ENCODE measurements around the gene PDS5B. TPM values are rescaled to one million over a fixed set of nuclear protein-coding genes. Genes with fewer than 3 reads are reported as not detected.

PDS5B gene
- polyA plus RNA-seq, 4 donors, result 6.5 to 26.5 (median 7.8) TPM

- no peak for FAIRE-seq
- H3K4me1 ChIP-seq (ENCODE audit: control insufficient read depth in 3 of 3, insufficient read depth in 2 of 3, low read depth in 1 of 3, low read length in 2 of 3), result no peaks in the 10 kb centered on the region
- no peaks in the 10 kb centered on the region for H3K27me3 ChIP-seq (ENCODE audit: control insufficient read depth in 3 of 3, insufficient read depth in 3 of 3, low read length in 3 of 3)
- DNase-seq, result peak; percentile 33 to 51
- no peak overlapping the region for H3K4me3 ChIP-seq (ENCODE audit: low read depth in 1 of 3, low read length in 3 of 3)
- H3K9me3 ChIP-seq (ENCODE audit: control insufficient read depth in 2 of 2, insufficient read depth in 1 of 2, low read depth in 1 of 2, low read length in 1 of 2), result peaks cover 0 to 3% of the 10 kb centered on the region in 2 donors
- 65 to 69% (median 67%) methylated on average over 3 of the region's 3 CpGs for WGBS, 3 donors
- H3K36me3 ChIP-seq (ENCODE audit: control insufficient read depth in 3 of 3, insufficient read depth in 2 of 3, low read depth in 1 of 3, low read length in 3 of 3), result peaks cover 0 to 15% (median 0%) of the 10 kb centered on the region in 3 donors
- H3K27ac ChIP-seq (ENCODE audit: low read depth in 1 of 3, low read length in 2 of 3), result no peak overlapping the region
Measured at GRCh38 chr13:32669030-32669646, 82.9 kb downstream of the PDS5B start.

DNA sequence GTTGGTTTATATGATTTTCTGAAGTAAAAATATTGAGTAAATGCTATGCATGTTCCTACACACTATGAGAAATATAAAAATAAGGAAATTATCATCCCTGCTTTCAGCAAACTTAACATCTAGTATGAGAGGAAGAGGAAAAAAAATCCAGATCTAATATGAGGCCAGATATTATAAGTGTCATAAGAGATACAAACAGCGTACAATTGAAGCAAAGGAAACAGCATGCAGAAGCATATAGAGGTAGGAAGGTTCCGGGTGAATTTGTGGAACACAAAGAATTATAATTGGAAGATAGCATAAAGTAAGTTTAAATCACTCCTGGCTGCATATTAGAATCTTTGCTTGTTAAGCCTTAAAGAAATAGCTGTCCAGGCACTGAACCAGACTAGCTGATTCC is 88.3 kb downstream of the PDS5B start:
- WGBS, 3 donors, result 95 to 99% (median 97%) methylated on average over 2 of the region's 2 CpGs
- FAIRE-seq (no peak), DNase-seq (no peak)
- Histone ChIP-seq H3K4me3 (ENCODE audit: low read depth in 1 of 3, low read length in 3 of 3) (no peak overlapping the region), H3K27ac (ENCODE audit: low read depth in 1 of 3, low read length in 2 of 3) (no peak overlapping the region), H3K4me1 (ENCODE audit: control insufficient read depth in 3 of 3, insufficient read depth in 2 of 3, low read depth in 1 of 3, low read length in 2 of 3) (no peaks in the 10 kb centered on the region), H3K9me3 (ENCODE audit: control insufficient read depth in 2 of 2, insufficient read depth in 1 of 2, low read depth in 1 of 2, low read length in 1 of 2) (peaks cover 0 to 3% of the 10 kb centered on the region in 2 donors), H3K36me3 (ENCODE audit: control insufficient read depth in 3 of 3, insufficient read depth in 2 of 3, low read depth in 1 of 3, low read length in 3 of 3) (peaks cover 0 to 15% (median 0%) of the 10 kb centered on the region in 3 donors), H3K27me3 (ENCODE audit: control insufficient read depth in 3 of 3, insufficient read depth in 3 of 3, low read length in 3 of 3) (no peaks in the 10 kb centered on the region)

DNA sequence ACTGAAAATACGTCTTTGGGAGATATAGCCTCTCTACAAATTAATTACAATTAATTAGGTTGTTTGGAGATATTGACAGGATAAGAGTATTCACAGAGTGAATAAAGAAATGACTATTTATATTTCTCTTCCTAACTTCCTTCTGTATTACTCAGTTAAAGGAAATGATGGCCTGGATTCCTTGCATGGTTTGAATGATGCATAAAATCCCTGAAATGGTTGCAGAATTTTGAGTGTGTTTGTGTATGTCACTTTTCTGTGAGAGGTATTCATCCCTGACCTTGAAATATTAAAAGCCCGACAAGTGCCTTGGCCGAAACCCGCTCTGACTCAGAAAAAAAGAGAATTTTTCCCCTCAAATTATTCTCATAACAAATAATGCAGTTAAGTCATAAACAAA is 90.0 kb downstream of the PDS5B start:
- no peak overlapping the region for H3K27ac ChIP-seq (ENCODE audit: low read depth in 1 of 3, low read length in 2 of 3)
- DNase-seq, result no peak
- WGBS, 3 donors, result 81 to 97% (median 93%) methylated on average over 4 of the region's 4 CpGs
- H3K27me3 ChIP-seq (ENCODE audit: control insufficient read depth in 3 of 3, insufficient read depth in 3 of 3, low read length in 3 of 3), result no peaks in the 10 kb centered on the region
- no peak for FAIRE-seq
- no peak overlapping the region for H3K4me3 ChIP-seq (ENCODE audit: low read depth in 1 of 3, low read length in 3 of 3)
- peaks cover 3 to 15% (median 6%) of the 10 kb centered on the region in 3 donors for H3K36me3 ChIP-seq (ENCODE audit: control insufficient read depth in 3 of 3, insufficient read depth in 2 of 3, low read depth in 1 of 3, low read length in 3 of 3)
- H3K4me1 ChIP-seq (ENCODE audit: control insufficient read depth in 3 of 3, insufficient read depth in 2 of 3, low read depth in 1 of 3, low read length in 2 of 3), result no peaks in the 10 kb centered on the region
- H3K9me3 ChIP-seq (ENCODE audit: control insufficient read depth in 2 of 2, insufficient read depth in 1 of 2, low read depth in 1 of 2, low read length in 1 of 2), result peaks cover 0 to 3% of the 10 kb centered on the region in 2 donors

- 91 to 97% (median 91%) methylated on average over 1 of the region's 1 CpG for WGBS, 3 donors
- no peaks in the 10 kb centered on the region for H3K4me1 ChIP-seq (ENCODE audit: control insufficient read depth in 3 of 3, insufficient read depth in 2 of 3, low read depth in 1 of 3, low read length in 2 of 3)
Measured at GRCh38 chr13:32682130-32682529, 95.9 kb downstream of the PDS5B start.

DNA sequence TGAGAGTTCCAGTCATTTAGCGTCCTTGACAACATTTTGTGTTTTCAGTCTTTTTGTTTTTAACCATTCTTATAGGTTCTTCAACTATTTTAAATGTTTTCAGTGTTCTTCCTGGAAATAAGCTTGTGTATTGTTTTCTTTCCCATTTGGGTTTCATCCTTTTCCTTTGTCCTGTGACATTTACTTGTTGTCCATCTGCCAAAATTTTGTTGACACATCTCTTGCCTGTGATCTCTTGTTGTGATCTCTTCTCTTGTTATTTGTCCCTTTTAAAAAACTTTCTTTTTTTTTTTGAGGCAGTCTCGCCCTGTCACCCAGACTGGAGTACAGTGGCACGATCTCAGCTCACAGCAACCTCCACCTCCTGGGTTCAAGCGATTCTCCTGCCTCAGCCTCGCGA is 96.5 kb downstream of the PDS5B start:
- Histone ChIP-seq H3K27ac (ENCODE audit: low read depth in 1 of 3, low read length in 2 of 3) (no peak overlapping the region), H3K4me3 (ENCODE audit: low read depth in 1 of 3, low read length in 3 of 3) (no peak overlapping the region), H3K36me3 (ENCODE audit: control insufficient read depth in 3 of 3, insufficient read depth in 2 of 3, low read depth in 1 of 3, low read length in 3 of 3) (peaks cover 6 to 18% (median 6%) of the 10 kb centered on the region in 3 donors), H3K27me3 (ENCODE audit: control insufficient read depth in 3 of 3, insufficient read depth in 3 of 3, low read length in 3 of 3) (no peaks in the 10 kb centered on the region), H3K4me1 (ENCODE audit: control insufficient read depth in 3 of 3, insufficient read depth in 2 of 3, low read depth in 1 of 3, low read length in 2 of 3) (no peaks in the 10 kb centered on the region), H3K9me3 (ENCODE audit: control insufficient read depth in 2 of 2, insufficient read depth in 1 of 2, low read depth in 1 of 2, low read length in 1 of 2) (no peaks in the 10 kb centered on the region)
- DNase-seq (no peak), FAIRE-seq (no peak)
- 93 to 97% (median 94%) methylated on average over 6 of the region's 6 CpGs for WGBS, 3 donors

More at GRCh38 chr13:32682130-32682529, 95.9 kb downstream of the PDS5B start:
- Histone ChIP-seq H3K27ac (ENCODE audit: low read depth in 1 of 3, low read length in 2 of 3) (no peak overlapping the region), H3K27me3 (ENCODE audit: control insufficient read depth in 3 of 3, insufficient read depth in 3 of 3, low read length in 3 of 3) (no peaks in the 10 kb centered on the region), H3K4me3 (ENCODE audit: low read depth in 1 of 3, low read length in 3 of 3) (no peak overlapping the region), H3K9me3 (ENCODE audit: control insufficient read depth in 2 of 2, insufficient read depth in 1 of 2, low read depth in 1 of 2, low read length in 1 of 2) (no peaks in the 10 kb centered on the region), H3K36me3 (ENCODE audit: control insufficient read depth in 3 of 3, insufficient read depth in 2 of 3, low read depth in 1 of 3, low read length in 3 of 3) (peaks cover 6 to 18% (median 6%) of the 10 kb centered on the region in 3 donors)
- DNase-seq (no peak), FAIRE-seq (no peak)

- no peaks in the 10 kb centered on the region for H3K9me3 ChIP-seq (ENCODE audit: control insufficient read depth in 2 of 2, insufficient read depth in 1 of 2, low read depth in 1 of 2, low read length in 1 of 2)
- H3K4me3 ChIP-seq (ENCODE audit: low read depth in 1 of 3, low read length in 3 of 3), result no peak overlapping the region
- peak in 1 of 2 donors; percentile 5 for DNase-seq
- no peaks in the 10 kb centered on the region for H3K27me3 ChIP-seq (ENCODE audit: control insufficient read depth in 3 of 3, insufficient read depth in 3 of 3, low read length in 3 of 3)
- H3K27ac ChIP-seq (ENCODE audit: low read depth in 1 of 3, low read length in 2 of 3), result no peak overlapping the region
- no peaks in the 10 kb centered on the region for H3K4me1 ChIP-seq (ENCODE audit: control insufficient read depth in 3 of 3, insufficient read depth in 2 of 3, low read depth in 1 of 3, low read length in 2 of 3)
- FAIRE-seq, result no peak
- H3K36me3 ChIP-seq (ENCODE audit: control insufficient read depth in 3 of 3, insufficient read depth in 2 of 3, low read depth in 1 of 3, low read length in 3 of 3), result peaks cover 0 to 15% (median 6%) of the 10 kb centered on the region in 3 donors
- 76 to 90% (median 89%) methylated on average over 2 of the region's 2 CpGs for WGBS, 3 donors
Measured at GRCh38 chr13:32687275-32687674, 101.0 kb downstream of the PDS5B start.

GRCh38 chr13:32695602-32696250 is 109.5 kb downstream of the PDS5B start:
- 75 to 87% (median 77%) methylated on average over 2 of the region's 2 CpGs for WGBS, 3 donors
- no peak for FAIRE-seq

DNA sequence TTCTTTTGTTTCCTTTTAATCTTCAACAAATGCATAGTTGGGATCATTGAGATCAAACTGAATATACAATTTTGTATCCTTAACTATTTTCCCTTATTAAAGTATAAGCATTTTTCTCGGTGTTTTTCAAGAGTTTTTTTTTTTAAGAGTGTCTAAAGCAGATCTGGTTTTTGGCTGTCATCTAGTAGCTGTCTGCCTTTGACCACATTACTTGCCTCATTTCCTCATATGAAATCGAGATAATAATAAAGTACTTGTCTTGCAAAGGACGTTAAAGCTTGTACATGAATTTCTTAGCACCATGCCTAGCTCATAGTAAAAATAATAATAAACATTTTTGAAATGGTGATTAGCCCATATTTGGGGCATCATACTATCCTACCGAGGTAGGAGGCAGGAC is 121.2 kb downstream of the PDS5B start:
- no peaks in the 10 kb centered on the region for H3K4me1 ChIP-seq (ENCODE audit: control insufficient read depth in 3 of 3, insufficient read depth in 2 of 3, low read depth in 1 of 3, low read length in 2 of 3)
- no peak overlapping the region for H3K4me3 ChIP-seq (ENCODE audit: low read depth in 1 of 3, low read length in 3 of 3)
- FAIRE-seq, result no peak
- WGBS, 3 donors, result 73 to 90% (median 81%) methylated on average over 4 of the region's 4 CpGs
- H3K36me3 ChIP-seq (ENCODE audit: control insufficient read depth in 3 of 3, insufficient read depth in 2 of 3, low read depth in 1 of 3, low read length in 3 of 3), result peaks cover 2 to 17% (median 5%) of the 10 kb centered on the region in 3 donors
- no peaks in the 10 kb centered on the region for H3K9me3 ChIP-seq (ENCODE audit: control insufficient read depth in 2 of 2, insufficient read depth in 1 of 2, low read depth in 1 of 2, low read length in 1 of 2)
- no peak for DNase-seq
- no peak overlapping the region for H3K27ac ChIP-seq (ENCODE audit: low read depth in 1 of 3, low read length in 2 of 3)
- H3K27me3 ChIP-seq (ENCODE audit: control insufficient read depth in 3 of 3, insufficient read depth in 3 of 3, low read length in 3 of 3), result no peaks in the 10 kb centered on the region

More at GRCh38 chr13:32695602-32696250, 109.5 kb downstream of the PDS5B start:
- peaks cover 2 to 4% (median 2%) of the 10 kb centered on the region in 3 donors for H3K36me3 ChIP-seq (ENCODE audit: control insufficient read depth in 3 of 3, insufficient read depth in 2 of 3, low read depth in 1 of 3, low read length in 3 of 3)
- H3K4me3 ChIP-seq (ENCODE audit: low read depth in 1 of 3, low read length in 3 of 3), result no peak overlapping the region
- H3K4me1 ChIP-seq (ENCODE audit: control insufficient read depth in 3 of 3, insufficient read depth in 2 of 3, low read depth in 1 of 3, low read length in 2 of 3), result no peaks in the 10 kb centered on the region
- H3K9me3 ChIP-seq (ENCODE audit: control insufficient read depth in 2 of 2, insufficient read depth in 1 of 2, low read depth in 1 of 2, low read length in 1 of 2), result no peaks in the 10 kb centered on the region
- H3K27ac ChIP-seq (ENCODE audit: low read depth in 1 of 3, low read length in 2 of 3), result no peak overlapping the region
- no peak for DNase-seq
- no peaks in the 10 kb centered on the region for H3K27me3 ChIP-seq (ENCODE audit: control insufficient read depth in 3 of 3, insufficient read depth in 3 of 3, low read length in 3 of 3)
